HG03565 (cell line): ENCODE measurements around the gene TCF3.
"Not testable (repeated sequence)": the region's sequence is repeated elsewhere in the genome, so short reads cannot be mapped to it uniquely, and the experiment has no call there.

Experiments
- ATAC-seq: cut with Tn5 transposase; IDR thresholded peaks from one replicate; pipeline ENCODE4 v1.9.1; 2021; ENCODE audit warnings: mild to moderate bottlenecking, moderate library complexity; ENCODE audit not compliant: unreplicated experiment

The TCF3 gene

DNA sequence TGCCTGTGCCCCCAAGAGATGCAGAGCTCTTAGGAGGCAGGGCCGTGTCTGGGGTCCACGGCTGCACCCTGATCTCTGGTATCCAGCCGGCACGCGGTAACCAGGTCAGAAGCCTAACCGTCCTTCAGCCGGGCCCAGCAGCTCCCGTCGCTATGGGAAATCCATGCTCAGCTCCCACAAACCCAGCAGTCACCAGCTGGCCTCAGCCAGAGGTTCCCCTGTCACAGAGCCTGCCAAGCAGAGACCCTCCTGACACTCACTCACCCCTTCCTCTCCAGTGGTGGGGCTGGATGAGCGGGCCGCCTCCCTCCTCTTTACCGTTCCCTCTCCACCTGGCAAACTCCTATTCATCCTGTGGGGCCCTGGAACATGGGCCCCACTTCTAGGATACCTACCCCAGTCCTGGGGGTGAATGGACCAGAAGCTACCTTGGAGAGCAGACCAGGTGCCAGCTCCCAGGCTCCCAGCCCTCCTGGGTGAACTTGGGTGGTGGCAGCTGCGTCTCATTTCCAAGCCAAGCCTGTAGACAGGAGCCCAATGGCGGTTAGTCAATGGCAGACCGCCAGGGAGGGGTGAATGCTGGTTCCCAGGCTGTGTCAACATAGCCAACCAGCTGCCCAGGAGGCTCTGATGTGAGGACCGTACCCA is 21.4 kb upstream of the TCF3 start:
- ATAC-seq, result no peak

- no peak for ATAC-seq
These were observed 20.6 kb upstream of the TCF3 start for GRCh38 chr19:1672769-1673644.

- ATAC-seq, result no peak
These were observed 19.8 kb upstream of the TCF3 start for GRCh38 chr19:1672038-1672768.

- ATAC-seq, result no peak
These were observed 19.3 kb upstream of the TCF3 start for GRCh38 chr19:1671716-1672037.

- not testable (repeated sequence) for ATAC-seq
These were observed 18.3 kb upstream of the TCF3 start for GRCh38 chr19:1670747-1671146.

DNA sequence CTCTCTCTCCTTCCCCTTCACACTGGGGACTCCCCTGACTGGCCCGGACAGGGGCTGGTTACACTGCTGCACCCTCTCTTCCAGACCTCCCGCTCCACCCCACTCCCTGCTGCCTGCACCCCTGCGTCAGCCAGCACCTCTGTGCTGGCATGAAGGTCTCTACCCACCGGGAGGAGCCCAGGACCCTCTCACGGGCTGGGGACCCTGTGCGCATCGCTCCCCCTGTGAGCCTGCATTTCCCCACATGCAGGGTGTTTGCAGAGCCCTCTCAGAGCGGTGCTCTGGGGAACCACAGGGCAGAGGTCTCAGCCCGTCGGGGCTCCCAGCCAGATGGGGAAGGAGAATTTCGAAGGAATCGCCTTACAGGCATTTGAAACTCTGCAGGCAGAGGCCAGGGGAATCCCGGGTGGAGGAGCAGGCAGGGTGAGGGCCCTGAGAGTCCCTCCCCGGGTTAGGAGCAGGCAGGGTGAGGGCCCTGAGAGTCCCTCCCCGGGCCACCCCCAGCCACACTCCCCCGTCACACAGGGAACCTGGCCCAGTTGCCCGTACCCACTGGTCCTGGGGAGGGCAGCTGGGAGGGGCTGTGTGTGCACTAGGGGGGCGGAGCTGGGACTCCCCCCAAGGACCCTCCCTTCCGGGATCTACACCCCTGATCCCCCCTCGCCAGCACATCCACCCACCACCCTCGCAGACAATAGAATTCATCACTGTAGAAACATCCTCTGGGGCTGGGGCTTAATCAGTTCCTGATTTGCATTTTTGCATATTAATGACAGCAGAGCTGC is 16.3 kb upstream of the TCF3 start:
- ATAC-seq, result no peak

- no peak for ATAC-seq
These were observed 15.7 kb upstream of the TCF3 start for GRCh38 chr19:1668048-1668485.

DNA sequence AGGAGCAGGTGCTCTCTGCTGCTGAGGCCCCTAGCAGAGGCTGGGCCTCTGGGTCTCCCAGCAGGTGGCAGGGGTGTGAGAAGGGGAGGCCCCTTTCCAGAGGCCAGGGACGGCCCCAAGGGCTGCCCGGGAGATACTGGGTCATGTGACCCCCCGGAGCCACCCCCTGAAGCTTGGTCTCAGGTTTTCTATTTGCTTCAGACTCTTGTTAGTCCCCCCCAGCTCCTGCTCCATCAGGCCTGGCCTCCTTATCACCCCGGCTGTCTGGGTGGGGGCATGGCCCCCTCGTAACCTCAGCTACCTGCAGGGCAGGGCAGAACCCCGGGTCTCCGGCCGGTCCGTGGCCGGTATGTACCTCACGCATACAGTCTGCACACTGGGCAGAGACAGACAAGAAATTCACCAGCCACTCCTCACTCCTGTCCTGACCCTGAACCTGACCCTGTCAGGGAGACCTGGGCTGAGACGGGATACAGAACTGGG is 13.2 kb upstream of the TCF3 start:
- ATAC-seq, result no peak

- no peak for ATAC-seq
These were observed 11.4 kb upstream of the TCF3 start for GRCh38 chr19:1663852-1664251.

DNA sequence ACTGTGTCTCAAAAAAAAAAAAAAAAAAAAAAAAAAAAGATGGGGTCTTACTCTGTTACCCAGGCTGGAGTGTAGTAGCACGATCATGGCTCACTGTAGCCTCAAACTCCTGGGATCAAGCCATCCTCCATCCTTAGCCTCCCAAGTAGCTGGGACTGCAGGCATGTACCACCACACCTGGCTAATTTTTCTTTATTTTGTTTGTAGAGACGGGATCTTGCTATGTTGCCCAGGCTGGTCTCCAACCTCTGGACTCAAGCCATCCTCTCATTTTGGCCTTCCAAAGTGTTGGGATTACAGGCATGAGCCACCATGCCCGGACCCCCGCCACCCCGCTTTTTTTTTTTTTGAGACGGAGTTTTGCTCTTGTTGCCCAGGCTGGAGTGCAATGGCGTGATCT is 10.8 kb upstream of the TCF3 start:
- not testable (repeated sequence) for ATAC-seq

- no peak for ATAC-seq
These were observed 9.6 kb upstream of the TCF3 start for GRCh38 chr19:1661995-1662394.

DNA sequence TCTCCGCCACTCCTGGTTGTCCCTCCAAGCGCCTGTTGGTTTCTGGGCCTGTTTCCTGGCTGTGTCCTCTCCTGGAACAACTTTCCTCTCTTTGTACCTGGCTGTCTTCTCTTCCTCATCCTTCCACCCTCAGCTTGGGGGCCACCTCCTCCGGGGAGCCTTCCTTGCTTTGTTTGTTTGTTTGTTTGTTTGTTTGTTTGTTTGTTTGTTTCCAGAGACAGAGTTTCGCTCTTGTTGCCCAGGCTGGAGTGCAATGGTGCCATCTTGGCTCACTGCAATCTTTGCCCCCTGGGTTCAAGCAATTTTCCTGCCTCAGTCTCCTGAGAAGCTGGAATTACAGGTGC is 6.6 kb upstream of the TCF3 start:
- ATAC-seq, result no peak

DNA sequence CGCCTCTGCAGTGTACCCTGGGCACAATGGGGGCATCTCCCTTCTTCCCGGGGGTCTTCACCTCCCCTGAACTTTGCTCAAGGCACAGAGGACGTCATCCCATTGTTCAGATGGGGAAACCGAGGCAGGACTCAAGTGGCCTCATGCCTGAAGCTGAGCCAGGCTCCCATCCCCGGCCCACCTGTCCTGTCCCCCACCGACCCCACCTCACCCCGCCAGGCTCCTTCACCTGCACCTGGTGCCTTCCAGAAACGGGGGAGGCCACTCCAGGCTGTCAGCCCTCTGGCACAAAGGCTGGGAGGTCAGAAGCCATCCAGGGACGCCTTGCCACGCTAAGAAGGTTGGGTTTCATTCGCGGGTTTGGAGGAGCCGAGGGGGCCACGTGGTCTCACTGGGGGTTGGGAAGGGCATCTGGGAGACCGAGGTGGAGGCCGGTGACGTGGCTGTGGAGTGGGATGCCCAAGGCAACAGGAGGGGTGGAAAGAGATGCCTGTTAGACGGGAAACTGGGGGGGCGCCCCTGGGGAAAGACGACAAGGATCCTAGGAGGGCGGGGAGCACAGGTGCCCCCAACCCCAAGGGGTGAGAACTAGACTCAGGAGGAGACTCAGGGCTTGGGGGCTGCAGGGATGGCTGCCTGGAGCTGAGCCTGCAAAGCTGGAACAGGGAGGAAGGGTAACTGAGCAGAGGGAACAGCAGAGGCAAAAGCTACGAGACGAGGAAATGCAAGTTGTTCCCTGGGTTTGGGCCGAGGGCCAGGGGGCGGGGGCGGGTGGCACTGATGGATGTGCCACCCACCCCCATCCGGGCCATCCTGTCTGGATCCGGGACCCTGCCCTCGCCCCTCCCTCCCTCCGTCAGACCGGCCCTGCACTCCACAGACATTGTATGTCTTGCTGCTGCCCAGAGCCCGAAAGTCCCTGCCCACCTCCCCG is 6.0 kb upstream of the TCF3 start:
- no peak for ATAC-seq

DNA sequence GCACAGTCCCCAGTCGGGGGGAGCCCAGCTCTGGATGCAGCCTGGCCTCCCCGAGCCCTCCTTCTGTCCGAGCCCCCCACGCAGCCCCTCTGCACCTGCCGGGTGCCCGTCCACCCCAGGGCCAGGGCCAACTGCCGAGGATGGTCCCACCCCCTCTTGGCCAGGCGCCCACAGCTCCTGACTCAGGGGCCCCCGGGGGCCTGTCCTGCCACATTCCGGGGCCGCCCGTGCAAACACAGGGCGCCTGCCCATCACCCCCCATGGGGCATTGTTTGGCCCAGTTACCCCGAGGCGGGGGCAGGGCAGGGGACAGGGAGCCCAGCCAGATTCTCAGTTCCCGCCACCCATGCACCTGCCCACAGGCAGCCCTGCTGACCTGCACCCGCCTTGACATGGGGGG is 5.3 kb upstream of the TCF3 start:
- ATAC-seq, result no peak

- no peak for ATAC-seq
These were observed 4.6 kb upstream of the TCF3 start for GRCh38 chr19:1656988-1657536.

DNA sequence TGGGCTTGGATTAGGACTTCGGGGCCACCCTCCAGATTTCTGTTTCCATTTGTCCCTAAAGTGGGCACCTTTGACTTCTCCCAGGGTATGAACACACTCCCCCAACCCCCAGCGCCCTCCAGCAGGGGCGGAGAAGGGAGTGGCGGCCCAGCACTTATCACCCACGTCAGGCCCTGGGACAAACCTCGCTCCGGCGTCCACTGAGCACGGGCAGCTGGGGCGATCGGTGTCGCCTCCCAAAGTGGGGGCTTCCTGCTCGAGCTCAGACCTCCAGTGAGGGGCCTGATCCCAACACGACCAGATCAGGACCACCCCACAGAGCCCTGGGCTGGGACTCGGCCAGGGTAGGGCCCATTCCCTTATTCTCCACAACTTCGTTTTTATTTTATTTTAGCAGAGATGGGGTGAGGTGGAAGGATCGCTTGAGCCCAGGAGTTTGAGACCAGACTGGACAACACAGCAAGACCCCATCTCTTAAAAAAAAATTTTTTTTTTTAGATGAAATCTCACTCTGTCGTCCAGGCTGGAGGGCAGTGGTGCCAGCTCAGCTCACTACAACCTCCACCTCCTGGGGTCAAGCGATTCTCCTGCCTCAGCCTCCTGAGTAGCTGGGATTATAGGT is 3.7 kb upstream of the TCF3 start:
- ATAC-seq, result no peak

DNA sequence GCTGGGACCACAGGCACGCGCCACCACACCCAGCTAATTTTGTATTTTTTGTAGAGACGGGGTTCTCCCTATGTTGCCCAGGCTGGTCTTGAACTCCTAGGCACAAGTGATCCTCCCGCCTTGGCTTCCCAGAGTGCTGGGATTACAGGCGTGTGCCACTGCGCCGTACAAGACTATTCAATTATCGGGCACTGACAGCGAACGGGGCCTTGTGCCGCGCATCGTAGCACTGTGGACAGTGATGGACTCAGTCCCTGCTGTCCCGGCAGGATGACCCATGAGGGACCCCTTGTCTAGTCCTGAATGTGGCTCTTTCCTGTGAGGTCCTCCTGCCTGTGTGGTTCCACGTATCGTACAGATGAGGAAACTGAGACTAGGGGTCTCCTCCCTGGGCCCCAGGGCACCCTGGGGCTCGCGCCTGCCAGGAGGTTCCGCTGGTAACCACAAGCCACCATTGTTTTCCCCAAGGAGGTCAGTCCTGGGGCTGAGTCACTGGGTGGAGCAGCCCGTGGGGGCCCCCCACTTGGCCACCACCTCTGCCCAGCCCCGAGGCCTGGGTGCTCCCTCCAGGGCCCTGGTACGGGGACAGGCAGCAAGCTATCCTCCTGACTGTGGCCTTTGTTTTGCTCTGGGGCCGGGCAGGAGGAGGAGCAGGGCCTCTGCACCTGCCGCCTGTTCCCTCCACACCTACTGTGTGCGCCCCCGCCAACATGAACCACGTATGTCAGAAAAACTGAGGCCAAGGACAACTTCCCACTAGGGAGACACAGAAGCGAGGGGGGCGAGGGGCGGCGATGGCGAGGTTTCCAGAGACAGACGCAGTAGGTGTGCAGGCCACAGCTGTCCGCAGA is 2.9 kb upstream of the TCF3 start:
- no peak for ATAC-seq

DNA sequence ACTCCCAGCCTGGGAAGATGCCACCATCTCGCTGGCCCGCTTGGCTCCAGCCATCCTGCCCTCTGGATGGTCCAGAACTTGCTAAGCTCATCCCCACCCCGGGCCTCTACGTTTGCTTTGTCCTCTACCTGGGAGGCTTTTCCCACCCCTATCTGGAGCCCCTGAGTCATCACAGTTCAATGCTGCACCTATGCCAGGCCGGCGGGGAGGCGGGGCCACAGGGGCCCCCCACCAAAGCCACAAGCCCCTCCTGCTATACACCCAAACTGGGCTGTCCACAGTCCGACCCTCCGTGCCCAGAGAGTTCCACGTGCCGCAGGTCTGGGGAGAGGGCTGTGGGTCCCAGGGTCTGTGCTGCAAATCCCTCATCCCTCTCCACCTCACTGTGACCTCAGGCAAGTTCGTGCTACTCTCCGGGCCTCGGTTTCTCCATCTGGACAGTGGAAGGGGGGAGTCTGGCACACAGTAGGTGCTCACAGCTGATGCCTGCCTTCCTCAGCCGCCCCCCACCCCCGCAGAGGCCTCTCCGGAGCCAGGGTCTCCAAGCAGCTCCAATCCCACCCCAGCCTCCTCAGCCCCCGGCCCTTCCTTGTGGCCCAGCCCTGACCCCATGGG is 1.9 kb upstream of the TCF3 start:
- no peak for ATAC-seq
